Measurements from ENCODE around the gene SLC6A9. TPM values are rescaled to one million over a fixed set of nuclear protein-coding genes. Genes with fewer than 3 reads are reported as not detected.

The SLC6A9 gene
- 2.2 TPM for polyA plus RNA-seq (2012; ENCODE audit: insufficient read depth, insufficient read length)

DNA sequence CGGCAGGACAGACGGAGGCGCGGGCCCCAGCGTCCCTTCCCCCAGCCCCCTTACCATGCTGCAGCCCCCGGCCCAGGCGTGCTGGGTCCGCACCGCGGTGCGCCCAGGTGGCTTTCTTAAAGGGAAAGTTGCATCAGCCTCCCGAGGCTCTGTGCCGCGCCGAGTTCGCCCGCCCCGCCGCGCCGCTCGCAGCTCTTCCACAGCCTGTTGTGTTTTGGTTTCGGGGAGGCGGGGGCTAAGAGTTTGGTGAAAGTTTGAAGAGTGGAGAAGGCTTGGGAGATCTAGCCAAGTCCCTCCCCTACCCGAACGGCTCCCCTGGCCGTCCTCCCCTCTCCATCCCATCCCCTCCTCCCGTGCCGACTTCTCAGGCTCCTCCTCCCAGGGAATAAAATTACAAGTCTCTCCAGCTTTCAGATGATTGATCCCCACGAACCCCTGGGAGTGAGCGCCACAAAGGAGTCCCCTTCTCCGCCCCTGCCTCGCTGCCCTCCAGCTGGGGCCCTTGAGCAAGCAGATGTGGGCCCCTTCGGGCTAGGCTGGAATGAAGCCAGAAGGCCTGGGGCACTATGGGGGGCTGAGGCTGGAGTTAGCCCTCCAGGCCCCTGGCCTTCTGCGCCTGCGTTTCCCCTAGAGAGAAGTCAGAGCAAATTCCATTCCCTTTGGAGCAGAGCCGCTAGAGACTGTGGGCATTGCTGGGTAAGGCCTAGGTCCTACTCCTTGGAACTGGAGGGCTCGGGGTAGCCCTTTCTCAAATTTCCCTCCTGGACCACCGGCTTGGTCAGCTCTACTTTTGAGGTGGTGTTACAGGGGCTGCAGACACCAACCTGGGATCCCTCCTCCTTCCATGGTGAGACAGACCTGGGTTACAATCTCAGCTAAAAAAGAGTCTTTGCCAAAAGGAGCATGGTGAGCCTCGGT lies at the start of gene SLC6A9:
Gene SLC6A9, minus strand, starts transcription at position 211 of the 918 bp plus-strand sequence. CDS start 7,185 bp downstream, outside the sequence.
- H3K4me3 ChIP-seq (ENCODE audit: low read length), result peak within 1 kb of the TSS; percentile 68
- DNase-seq (ENCODE audit: low read depth, low spot score), result no peak

GRCh38 chr1:44079566-44079965 lies 48.3 kb upstream of the SLC6A9 start:
- DNase-seq (ENCODE audit: low read depth, low spot score), result no peak
- no peak overlapping the region for H3K4me3 ChIP-seq (ENCODE audit: low read length)

GRCh38 chr1:44078104-44078503 lies 46.8 kb upstream of the SLC6A9 start:
- DNase-seq (ENCODE audit: low read depth, low spot score), result no peak
- no peak overlapping the region for H3K4me3 ChIP-seq (ENCODE audit: low read length)

DNA sequence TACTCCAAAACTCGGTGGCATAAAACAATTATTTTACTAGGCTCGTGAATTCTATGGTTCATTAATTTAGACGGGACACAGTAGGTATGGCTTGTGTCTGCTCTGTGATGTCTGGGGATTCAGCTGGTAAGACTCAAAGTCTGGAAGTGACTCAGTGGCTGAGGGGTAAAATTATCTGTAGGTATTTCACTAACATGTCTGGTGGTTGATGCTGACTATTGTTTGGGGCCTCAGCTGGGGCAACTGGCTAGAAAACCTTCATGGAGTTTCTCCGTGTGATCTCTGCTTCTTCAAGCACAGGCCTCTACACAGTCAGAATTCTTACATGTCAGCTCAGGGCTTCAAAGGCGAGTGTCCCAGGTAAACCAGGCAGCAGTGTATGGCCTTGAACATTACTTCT lies 46.2 kb upstream of the SLC6A9 start:
- no peak for DNase-seq (ENCODE audit: low read depth, low spot score)

GRCh38 chr1:44076066-44076465 lies 44.8 kb upstream of the SLC6A9 start:
- H3K4me3 ChIP-seq (ENCODE audit: low read length), result no peak overlapping the region
- DNase-seq (ENCODE audit: low read depth, low spot score), result no peak

More for the DNA sequence above, 46.2 kb upstream of the SLC6A9 start:
- no peak overlapping the region for H3K4me3 ChIP-seq (ENCODE audit: low read length)

DNA sequence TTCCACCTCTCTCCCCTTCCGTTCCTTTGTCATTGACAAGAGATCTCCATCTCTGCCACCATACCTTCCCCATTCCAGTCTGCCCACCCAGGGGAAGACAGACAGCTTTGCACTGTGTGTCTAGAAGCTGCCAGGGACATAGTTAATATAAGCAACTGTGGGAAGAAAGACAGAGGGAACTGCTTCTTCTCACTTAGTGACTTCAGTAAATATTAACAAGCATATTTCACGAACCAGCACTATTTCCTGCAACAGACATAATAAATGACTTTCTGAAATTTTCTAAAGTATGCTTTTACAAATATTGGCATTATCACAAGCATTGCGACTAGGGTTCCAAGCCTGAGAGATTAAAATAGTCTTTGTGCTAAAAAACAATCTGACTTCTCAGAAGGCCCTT lies 43.2 kb upstream of the SLC6A9 start:
- H3K4me3 ChIP-seq (ENCODE audit: low read length), result no peak overlapping the region
- DNase-seq (ENCODE audit: low read depth, low spot score), result no peak

GRCh38 chr1:44073528-44073927 lies 42.3 kb upstream of the SLC6A9 start:
- DNase-seq (ENCODE audit: low read depth, low spot score), result no peak
- no peak overlapping the region for H3K4me3 ChIP-seq (ENCODE audit: low read length)

GRCh38 chr1:44072821-44073220 lies 41.6 kb upstream of the SLC6A9 start:
- no peak overlapping the region for H3K4me3 ChIP-seq (ENCODE audit: low read length)
- no peak for DNase-seq (ENCODE audit: low read depth, low spot score)

DNA sequence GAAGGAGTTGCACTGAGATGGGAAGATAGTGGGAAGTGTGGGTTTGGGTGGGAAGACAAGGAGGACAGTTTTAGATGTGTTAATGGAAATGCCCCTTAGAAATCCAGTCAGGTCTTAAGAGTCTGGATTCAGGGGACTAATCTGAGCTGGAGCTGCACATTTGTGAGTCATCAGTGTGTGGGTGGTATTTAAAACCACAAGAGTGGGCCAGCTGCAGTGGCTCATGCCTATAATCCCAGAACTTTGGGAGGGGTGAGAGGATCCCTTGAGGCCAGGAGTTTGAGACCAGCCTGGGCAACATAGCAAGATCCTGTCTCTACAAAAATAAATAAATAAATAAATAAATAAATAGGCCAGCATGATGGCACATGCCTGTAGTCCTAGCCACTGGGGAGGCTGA lies 40.9 kb upstream of the SLC6A9 start:
- DNase-seq (ENCODE audit: low read depth, low spot score), result no peak

DNA sequence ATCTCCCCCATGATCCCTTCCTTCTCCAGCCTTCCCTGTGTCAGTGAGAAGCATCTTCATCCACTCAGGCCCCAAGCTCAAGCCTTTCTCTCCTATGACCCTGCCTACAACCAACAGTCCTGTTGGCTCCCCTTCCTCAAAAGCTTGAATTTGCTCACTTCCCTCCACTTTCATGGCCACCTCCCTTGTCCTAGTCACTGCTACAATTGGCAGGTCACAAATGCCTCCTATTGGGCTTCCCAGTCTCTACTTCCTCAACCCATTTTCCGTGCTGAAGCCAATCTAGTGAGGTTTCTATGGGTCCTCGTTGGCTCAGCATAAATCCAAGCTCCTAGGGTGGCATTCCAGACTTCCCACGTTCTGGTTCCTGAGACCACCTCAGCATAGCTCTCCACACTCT lies 40.2 kb upstream of the SLC6A9 start:
- no peak overlapping the region for H3K4me3 ChIP-seq (ENCODE audit: low read length)
- DNase-seq (ENCODE audit: low read depth, low spot score), result no peak

More for the DNA sequence above, 40.9 kb upstream of the SLC6A9 start:
- H3K4me3 ChIP-seq (ENCODE audit: low read length), result no peak overlapping the region

GRCh38 chr1:44068442-44068921 lies 37.2 kb upstream of the SLC6A9 start:
- no peak for DNase-seq (ENCODE audit: low read depth, low spot score)
- no peak overlapping the region for H3K4me3 ChIP-seq (ENCODE audit: low read length)

GRCh38 chr1:44067266-44068250 lies 36.3 kb upstream of the SLC6A9 start:
- no peak for DNase-seq (ENCODE audit: low read depth, low spot score)
- H3K4me3 ChIP-seq (ENCODE audit: low read length), result no peak overlapping the region

- no peak for DNase-seq (ENCODE audit: low read depth, low spot score)
Measured at GRCh38 chr1:44062656-44063179, 31.5 kb upstream of the SLC6A9 start.

DNA sequence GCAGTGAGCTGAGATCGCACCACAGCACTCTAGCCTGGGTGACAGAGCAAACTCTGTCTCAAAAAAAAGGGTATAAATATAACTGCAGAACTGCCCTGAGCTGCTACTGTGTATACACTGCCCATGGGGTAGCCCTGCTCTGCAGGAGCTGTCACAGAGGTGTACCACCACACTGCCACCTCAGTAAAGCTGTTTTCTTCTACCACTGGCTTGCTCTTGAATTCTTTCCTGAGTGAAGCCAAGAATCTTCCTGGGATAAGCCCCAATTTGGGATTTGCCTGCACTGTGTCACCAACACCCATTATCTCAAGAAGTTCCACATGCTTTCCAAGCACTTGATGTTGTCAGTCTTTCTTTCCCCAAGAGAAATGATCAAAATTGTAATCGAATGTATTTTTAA lies 30.6 kb upstream of the SLC6A9 start:
- no peak for DNase-seq (ENCODE audit: low read depth, low spot score)

More at GRCh38 chr1:44062656-44063179, 31.5 kb upstream of the SLC6A9 start:
- no peak overlapping the region for H3K4me3 ChIP-seq (ENCODE audit: low read length)

GRCh38 chr1:44060830-44061267 lies 29.6 kb upstream of the SLC6A9 start:
- H3K4me3 ChIP-seq (ENCODE audit: low read length), result no peak overlapping the region
- no peak for DNase-seq (ENCODE audit: low read depth, low spot score)

More for the DNA sequence above, 30.6 kb upstream of the SLC6A9 start:
- no peak overlapping the region for H3K4me3 ChIP-seq (ENCODE audit: low read length)

- no peak overlapping the region for H3K4me3 ChIP-seq (ENCODE audit: low read length)
- DNase-seq (ENCODE audit: low read depth, low spot score), result no peak
Measured at GRCh38 chr1:44059664-44060355, 28.5 kb upstream of the SLC6A9 start.

GRCh38 chr1:44059212-44059611 lies 27.9 kb upstream of the SLC6A9 start:
- DNase-seq (ENCODE audit: low read depth, low spot score), result no peak
- H3K4me3 ChIP-seq (ENCODE audit: low read length), result no peak overlapping the region

DNA sequence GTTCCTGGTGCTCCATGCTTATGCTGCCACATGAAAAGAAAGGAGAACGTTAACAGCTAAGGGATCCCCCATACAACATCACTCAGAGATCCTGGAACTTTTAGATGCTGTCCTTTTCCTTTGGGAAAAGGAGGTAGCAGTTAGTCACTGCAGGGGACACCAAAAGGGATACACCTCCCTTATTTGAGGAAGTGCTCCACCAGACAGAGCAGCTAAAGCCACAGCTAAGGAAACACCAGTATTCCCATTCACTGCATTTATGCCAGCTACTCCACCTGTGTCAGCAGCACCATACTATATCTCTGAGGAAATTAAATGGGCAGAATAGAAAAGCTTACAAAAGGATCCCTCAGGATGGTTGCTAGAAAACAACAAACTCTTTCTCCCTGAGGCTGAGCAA lies 26.0 kb upstream of the SLC6A9 start:
- H3K4me3 ChIP-seq (ENCODE audit: low read length), result no peak overlapping the region

GRCh38 chr1:44053394-44053793 lies 22.1 kb upstream of the SLC6A9 start:
- no peak overlapping the region for H3K4me3 ChIP-seq (ENCODE audit: low read length)
- DNase-seq (ENCODE audit: low read depth, low spot score), result no peak

More for the DNA sequence above, 26.0 kb upstream of the SLC6A9 start:
- DNase-seq (ENCODE audit: low read depth, low spot score), result no peak

Data from Jurkat, Clone E6-1 (cell line).